Liver (tissue), 3 donors: ENCODE results near the gene NOVA2.

Experiments
- EGR1 ChIP-seq, 2 donors: IDR thresholded peaks; 2 replicates each; pipeline ENCODE4 v1.6.1; 2016 to 2018; ENCODE audit warnings: antibody characterized with exemption in 2 of 2, low read depth in 2 of 2
- JUND ChIP-seq, 2 donors: IDR thresholded peaks; 2 replicates each; pipeline ENCODE4 v1.6.1; 2016; ENCODE audit warnings: antibody characterized with exemption in 2 of 2
- RAD21 ChIP-seq, 2 donors: IDR thresholded peaks; 2 replicates each; pipeline ENCODE4 v1.6.1; 2016; ENCODE audit warnings: antibody characterized with exemption in 2 of 2, mild to moderate bottlenecking in 2 of 2
- TAF1 ChIP-seq: conservative IDR thresholded peaks from 2 replicates; pipeline ENCODE4 v1.6.1; 2016; ENCODE audit warnings: antibody characterized with exemption, mild to moderate bottlenecking
- YY1 ChIP-seq: IDR thresholded peaks from 2 replicates; pipeline ENCODE4 v1.6.1; 2016; ENCODE audit warnings: antibody characterized with exemption, mild to moderate bottlenecking
- TF ChIP-seq, protein P1 (sequence below): fragments of 150-350 bp; IDR thresholded peaks from 2 replicates; pipeline ENCODE4 v1.5.1; 2017; ENCODE audit warnings: improper control_type of control experiment, low read depth, low read length; ENCODE audit not compliant: missing input control
- TF ChIP-seq, protein P2 (sequence below): IDR thresholded peaks from 2 replicates; pipeline ENCODE4 v1.6.1; 2016; ENCODE audit warnings: antibody characterized with exemption, mild to moderate bottlenecking
- TF ChIP-seq, protein P3 (sequence below): IDR thresholded peaks from 2 replicates; pipeline ENCODE4 v1.6.1; 2016; ENCODE audit warnings: antibody characterized with exemption
- donor health status: healthy.
- donor health status: healthy.

DNA sequence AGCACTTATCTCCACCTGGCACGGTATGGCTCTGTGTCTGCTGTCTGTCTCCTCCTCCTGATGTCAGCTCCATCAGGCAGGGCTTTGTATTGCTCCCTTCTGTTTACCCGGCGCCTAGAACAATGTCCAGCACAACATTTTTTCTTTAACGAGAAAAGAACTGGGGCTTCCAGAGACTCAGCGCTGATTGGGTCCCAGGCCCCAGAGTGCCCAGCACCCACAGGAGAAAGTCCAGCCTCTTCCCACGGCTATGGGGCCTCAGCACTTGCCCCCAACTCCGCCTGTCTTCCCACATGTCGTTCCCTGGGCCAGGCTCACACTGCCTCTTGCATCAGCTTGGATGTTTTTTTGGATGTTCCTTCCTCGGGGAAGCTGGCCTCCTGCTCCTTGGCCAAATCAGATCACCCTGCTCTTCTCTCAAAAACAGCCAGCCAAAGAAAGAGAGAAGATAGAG, 78.1 kb downstream of the NOVA2 start:
- TF ChIP-seq, protein P1, sequence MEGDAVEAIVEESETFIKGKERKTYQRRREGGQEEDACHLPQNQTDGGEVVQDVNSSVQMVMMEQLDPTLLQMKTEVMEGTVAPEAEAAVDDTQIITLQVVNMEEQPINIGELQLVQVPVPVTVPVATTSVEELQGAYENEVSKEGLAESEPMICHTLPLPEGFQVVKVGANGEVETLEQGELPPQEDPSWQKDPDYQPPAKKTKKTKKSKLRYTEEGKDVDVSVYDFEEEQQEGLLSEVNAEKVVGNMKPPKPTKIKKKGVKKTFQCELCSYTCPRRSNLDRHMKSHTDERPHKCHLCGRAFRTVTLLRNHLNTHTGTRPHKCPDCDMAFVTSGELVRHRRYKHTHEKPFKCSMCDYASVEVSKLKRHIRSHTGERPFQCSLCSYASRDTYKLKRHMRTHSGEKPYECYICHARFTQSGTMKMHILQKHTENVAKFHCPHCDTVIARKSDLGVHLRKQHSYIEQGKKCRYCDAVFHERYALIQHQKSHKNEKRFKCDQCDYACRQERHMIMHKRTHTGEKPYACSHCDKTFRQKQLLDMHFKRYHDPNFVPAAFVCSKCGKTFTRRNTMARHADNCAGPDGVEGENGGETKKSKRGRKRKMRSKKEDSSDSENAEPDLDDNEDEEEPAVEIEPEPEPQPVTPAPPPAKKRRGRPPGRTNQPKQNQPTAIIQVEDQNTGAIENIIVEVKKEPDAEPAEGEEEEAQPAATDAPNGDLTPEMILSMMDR: no peak
- TF ChIP-seq, protein P2, sequence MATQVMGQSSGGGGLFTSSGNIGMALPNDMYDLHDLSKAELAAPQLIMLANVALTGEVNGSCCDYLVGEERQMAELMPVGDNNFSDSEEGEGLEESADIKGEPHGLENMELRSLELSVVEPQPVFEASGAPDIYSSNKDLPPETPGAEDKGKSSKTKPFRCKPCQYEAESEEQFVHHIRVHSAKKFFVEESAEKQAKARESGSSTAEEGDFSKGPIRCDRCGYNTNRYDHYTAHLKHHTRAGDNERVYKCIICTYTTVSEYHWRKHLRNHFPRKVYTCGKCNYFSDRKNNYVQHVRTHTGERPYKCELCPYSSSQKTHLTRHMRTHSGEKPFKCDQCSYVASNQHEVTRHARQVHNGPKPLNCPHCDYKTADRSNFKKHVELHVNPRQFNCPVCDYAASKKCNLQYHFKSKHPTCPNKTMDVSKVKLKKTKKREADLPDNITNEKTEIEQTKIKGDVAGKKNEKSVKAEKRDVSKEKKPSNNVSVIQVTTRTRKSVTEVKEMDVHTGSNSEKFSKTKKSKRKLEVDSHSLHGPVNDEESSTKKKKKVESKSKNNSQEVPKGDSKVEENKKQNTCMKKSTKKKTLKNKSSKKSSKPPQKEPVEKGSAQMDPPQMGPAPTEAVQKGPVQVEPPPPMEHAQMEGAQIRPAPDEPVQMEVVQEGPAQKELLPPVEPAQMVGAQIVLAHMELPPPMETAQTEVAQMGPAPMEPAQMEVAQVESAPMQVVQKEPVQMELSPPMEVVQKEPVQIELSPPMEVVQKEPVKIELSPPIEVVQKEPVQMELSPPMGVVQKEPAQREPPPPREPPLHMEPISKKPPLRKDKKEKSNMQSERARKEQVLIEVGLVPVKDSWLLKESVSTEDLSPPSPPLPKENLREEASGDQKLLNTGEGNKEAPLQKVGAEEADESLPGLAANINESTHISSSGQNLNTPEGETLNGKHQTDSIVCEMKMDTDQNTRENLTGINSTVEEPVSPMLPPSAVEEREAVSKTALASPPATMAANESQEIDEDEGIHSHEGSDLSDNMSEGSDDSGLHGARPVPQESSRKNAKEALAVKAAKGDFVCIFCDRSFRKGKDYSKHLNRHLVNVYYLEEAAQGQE: no peak
- TF ChIP-seq RAD21 (IDR thresholded peaks at IDR 0.05): no peak
- no peak for TF ChIP-seq TAF1
- TF ChIP-seq, protein P3, sequence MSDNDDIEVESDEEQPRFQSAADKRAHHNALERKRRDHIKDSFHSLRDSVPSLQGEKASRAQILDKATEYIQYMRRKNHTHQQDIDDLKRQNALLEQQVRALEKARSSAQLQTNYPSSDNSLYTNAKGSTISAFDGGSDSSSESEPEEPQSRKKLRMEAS: no peak
- TF ChIP-seq EGR1 (IDR thresholded peaks at IDR 0.05; ENCODE audit: low read depth in 2 of 2): no peak
- TF ChIP-seq JUND (IDR thresholded peaks at IDR 0.05): no peak
- no peak for TF ChIP-seq YY1
